GM12892 (cell line): ENCODE measurements around the gene MALL. TPM values are rescaled to one million over a fixed set of nuclear protein-coding genes. Genes with fewer than 3 reads are reported as not detected.
"Not testable (repeated sequence)": the region's sequence is repeated elsewhere in the genome, so short reads cannot be mapped to it uniquely, and the experiment has no call there.

ENCODE experiments used
- DNase-seq: peaks from one replicate; pipeline ENCODE4 v3.0.0; 2011; ENCODE audit not compliant: insufficient read length
- FAIRE-seq: peaks from 2 replicates; lab custom pipeline; 2011; peaks lifted over from hg19 to GRCh38; lab: Jason Lieb, UNC
- POLR2A ChIP-seq: IDR thresholded peaks from 2 replicates; pipeline ENCODE4 v1.6.1; 2011; ENCODE audit warnings: low read depth, low read length, control low read depth
- POLR2AphosphoS5 ChIP-seq: IDR thresholded peaks from 2 replicates; pipeline ENCODE4 v1.6.1; 2011; ENCODE audit warnings: low read depth, low read length, control low read depth
- TAF1 ChIP-seq: IDR thresholded peaks from 2 replicates; pipeline ENCODE4 v1.6.1; 2011; ENCODE audit warnings: low read depth, mild to moderate bottlenecking, control low read depth, low read length, borderline replicate concordance
- polyA plus RNA-seq: library from polyadenylated mRNA; unstranded; fragments of >200 nt; gene quantifications from one replicate; pipeline ENCODE4 v1.2.1, GENCODE V29; 2012; ENCODE audit warnings: missing spikeins, inconsistent platforms; ENCODE audit not compliant: missing spikeins

MALL gene
- not detected for polyA plus RNA-seq

DNA sequence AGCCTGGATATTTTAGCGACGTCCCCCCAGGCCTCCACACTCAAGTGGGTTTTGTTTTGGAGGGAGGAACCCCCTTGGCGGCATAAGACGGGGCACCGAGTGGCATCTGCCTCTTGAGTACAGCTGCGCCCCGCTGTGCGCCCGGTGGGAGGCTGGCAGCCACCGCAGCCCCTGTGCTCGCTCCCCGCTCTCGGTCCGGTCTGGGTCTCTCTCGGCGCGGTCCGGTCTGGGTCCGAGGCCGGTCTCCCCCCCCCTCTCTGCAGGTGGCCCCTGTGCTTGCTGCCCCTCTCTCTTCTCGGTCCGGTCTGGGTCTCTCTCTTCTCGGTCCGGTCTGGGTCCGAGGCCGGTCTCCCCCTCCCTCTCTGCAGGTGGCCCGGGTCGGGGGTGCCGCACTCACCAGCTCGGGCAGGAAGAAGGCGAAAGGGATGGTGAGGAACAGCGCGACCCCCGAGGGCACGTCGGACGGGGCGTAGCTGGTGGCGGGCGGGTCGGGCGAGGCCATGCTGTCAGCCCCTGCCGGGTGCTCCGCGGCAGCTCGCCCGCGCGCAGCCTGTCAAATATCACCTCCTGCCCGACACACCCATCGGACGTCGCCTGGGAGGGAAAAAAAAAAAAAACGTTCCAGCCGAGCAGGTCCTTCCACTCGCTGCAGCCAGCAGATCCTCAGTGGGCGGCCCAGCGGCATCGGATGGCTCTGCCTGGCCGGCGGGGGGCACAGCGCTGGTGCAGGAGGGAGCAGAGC, at the start of gene MALL:
MALL (minus strand) TSS at position 532 of the 742 bp plus-strand sequence; CDS start at position 502, 30 bp downstream.
- TF ChIP-seq POLR2A (no peak), TAF1 (no peak), POLR2AphosphoS5 (no peak)
- DNase-seq = no peak
- no peak for FAIRE-seq

DNA sequence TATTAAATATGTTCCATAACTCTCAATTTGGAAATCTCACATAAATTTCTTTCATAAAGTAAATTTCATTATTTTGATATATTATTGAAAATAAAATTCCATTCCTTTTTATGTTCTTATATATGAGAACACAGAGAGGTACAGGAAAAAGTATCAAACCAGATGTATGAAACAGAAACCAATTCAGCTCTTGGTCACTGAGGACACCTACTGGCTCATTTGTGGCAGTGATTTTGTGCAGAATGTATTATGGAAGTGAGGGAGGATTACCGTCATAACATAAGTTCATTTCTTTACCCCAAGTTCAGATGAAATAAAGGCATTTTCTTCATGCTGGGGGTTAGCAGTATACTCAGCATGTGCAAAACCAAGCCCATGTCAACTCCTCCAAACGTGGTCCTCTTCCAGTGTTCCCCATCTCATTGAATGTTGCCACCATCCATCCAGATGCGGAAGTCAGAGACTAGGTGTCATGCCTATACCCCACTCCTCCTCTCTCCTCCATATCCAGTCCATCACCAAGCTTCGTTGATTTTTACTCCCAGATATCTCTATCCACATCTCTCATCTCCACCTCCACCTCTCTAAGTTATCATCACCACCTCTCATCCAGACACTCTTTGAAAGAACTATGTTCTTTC, 41.7 kb upstream of the MALL start:
- DNase-seq (no peak), FAIRE-seq (peak; percentile 70)
- TF ChIP-seq POLR2AphosphoS5 = no peak
- no peak for TF ChIP-seq TAF1
- no peak for TF ChIP-seq POLR2A

DNA sequence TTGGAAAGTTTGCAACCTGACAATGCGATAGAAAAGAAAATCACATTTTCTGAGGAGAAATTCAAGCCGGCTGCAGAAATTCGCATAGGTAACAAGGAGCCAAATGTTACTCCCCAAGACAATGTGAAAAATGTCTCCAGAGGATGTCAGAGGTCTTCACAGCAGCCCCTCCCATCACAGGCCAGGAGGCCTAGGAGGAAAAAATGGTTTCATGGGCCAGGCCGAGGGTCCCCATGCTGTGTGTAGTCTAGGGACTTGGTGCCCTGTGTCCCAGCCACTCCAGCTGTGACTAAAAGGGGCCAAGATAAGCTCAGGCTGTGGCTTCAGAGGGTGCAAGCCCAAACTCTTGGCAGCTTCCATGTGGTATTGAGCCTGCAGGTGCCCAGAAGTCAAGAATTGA, 39.2 kb upstream of the MALL start:
- FAIRE-seq, DNase-seq: not testable (repeated sequence)

DNA sequence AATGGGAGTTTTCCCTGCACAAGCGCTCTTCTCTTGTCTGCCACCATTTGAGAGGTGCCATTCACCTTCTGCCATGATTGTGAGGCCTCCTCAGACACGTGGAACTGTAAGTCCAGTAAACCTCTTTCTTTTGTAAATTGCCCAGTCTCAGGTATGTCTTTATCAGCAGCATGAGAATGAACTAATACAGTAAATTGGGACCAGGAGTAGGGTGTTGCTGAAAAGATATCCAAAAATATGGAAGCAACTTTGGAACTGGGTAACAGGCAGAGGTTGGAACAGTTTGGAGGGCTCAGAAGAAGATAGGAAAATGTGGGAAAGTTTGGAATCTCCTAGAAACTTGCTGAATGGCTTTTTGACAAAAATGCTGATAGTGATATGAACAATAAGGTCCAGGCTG, 38.6 kb upstream of the MALL start:
- not testable (repeated sequence) for DNase-seq, FAIRE-seq

DNA sequence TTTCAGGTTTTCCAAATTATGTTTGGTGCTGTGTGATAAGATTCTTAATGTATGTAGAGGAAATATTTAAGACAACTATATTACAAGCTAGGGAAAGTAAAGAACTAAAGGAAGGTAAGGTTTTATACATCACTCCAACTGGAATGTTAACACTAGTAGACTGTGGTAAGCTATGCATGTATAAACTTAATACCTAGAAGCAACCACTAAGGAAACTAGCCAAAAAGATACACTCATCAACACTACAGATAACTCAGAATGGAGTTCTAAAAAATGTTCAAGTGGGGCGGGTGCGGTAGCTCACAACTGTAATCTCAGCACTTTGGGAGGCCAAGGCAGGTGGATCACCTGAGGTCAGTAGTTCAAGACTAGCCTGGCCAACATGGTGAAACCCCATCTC, 37.8 kb upstream of the MALL start:
- no peak for DNase-seq
- no peak for TF ChIP-seq TAF1
- no peak for TF ChIP-seq POLR2AphosphoS5
- no peak for TF ChIP-seq POLR2A
- FAIRE-seq = no peak

DNA sequence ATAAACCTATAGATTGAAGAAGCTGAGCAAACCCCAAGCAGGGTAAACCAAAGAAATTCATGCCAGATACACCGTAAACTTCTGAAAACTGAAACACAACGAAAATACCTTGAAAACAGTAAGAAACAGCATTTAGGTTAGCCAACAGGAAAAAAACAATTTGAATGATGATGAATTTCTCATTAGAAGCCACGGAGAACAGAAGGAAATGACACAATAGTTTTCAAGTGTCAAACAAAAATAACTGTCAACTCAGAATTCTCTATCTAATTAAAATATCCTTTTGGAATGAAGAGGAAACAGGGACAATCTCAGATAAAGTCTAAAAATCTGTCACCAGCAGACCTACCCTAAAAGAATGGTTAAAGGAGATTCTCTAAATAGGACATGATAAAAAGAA, 37.3 kb upstream of the MALL start:
- DNase-seq = no peak
- TF ChIP-seq POLR2AphosphoS5 (no peak), TAF1 (no peak), POLR2A (no peak)
- no peak for FAIRE-seq

DNA sequence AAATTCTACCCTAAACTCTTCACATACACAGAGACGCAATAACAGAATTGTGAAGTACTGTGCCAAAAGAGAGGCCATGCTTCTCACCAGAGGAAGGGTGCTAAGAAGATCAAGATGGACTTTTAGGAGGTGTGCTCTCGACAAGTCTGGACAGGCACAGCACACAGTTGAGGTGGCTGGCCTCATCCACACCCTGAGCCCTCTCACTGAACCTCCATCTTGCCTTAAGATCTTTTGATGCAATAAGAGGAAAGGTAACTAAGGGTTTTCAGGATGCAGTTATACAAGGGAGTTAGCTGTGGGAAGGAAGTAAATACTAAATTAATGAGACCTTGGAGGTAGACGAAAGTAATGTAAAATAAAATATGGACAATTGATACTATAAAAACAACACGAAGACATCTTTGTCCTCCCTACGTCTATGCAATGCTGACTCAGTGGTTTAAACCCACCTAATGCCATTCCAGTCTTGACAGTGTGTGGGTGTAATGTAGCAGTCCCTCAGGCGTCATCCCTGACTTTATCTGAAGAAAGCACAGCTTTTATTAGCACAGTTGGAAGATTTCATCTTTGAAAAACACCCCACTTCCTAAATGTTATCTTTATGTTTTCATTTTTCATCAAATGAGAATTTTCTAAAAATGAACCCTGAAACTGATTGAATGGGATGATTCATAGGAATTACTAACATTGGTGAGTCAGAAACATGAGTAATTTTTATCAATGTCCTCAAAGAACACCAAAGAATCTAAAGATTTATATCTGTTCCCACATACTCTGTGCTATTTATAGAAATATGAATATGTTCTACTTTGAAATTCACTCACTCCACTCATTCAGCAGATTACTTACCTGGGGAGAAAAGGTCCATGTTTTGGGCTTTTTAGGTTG, 34.0 kb upstream of the MALL start:
- FAIRE-seq (no peak), DNase-seq (no peak)
- TF ChIP-seq POLR2AphosphoS5 (no peak), TAF1 (no peak), POLR2A (no peak)

DNA sequence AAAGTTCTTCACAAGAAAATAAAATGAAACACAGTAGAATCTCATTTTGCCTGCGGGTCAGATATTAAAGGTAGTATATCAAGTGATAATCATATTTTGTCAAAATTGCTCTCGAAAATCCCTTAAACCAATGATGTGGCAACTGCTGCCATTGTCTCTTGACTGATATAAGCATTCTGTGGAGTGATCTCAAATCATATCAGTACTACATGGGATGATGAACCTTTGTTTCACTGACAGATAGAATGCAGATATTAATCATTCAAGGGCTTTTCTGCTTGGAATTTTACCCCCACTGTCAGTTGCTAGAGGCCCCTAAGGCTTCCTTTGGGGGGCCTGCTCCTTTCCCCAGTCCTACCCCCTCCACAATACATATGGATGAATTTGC, 31.3 kb upstream of the MALL start:
- FAIRE-seq (no peak), DNase-seq (no peak)
- TF ChIP-seq POLR2AphosphoS5 = no peak
- TF ChIP-seq TAF1 = no peak
- TF ChIP-seq POLR2A = no peak

DNA sequence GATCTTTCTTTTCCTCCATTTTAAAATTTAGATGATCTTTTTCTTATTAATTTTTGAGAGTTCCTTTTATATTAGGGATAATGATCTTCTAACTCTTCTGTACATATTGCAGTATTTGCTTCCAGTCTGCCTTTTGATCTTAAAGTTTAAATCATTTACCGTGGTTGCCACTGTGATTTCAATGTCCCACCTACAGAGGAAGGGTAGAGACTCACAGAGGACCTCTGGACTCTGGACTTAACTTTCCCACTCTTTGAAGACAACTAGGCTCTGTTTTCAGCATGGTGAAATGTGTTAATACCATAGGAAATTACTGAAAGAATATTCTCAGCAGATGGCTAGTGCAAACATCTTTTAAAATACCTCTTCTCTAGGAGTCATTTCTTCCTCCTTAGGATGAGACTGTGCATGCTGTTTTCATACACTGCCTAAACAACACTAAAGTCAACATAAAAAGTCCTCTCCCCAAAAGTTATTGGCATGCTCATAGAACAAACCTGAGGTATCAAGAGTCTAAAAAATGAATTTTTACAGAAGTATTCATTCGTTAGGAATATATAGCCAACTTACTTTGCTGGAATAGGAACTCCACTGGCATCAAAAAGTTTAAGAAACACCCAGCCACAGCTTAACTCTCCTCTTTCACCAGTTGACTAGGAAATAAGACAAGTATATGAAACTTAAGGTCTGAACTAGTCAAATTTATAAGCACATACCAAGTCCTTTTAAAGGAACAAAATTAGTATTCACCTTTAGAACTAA, 30.7 kb upstream of the MALL start:
- no peak for TF ChIP-seq TAF1
- TF ChIP-seq POLR2A = no peak
- no peak for TF ChIP-seq POLR2AphosphoS5
- no peak for FAIRE-seq
- no peak for DNase-seq

DNA sequence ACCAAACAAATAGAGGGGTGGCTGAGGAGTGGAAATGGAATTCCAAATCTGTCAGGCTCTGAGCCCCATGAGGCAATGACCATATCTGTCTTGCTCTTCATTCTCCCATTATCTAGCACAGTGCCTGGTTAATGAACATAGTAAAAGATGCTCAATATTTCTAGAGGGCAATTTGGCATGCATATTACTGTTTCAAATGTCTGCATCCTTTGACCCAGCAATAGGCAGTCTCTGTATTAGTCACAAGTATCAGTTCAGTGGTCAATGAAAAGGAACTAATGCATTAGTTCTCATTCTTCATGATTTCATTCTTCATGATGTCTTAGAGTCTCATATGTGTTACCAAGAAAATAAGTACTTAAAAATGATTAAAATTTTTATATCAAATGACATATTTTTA, 28.4 kb upstream of the MALL start:
- no peak for DNase-seq
- TF ChIP-seq TAF1 = no peak
- TF ChIP-seq POLR2AphosphoS5 = no peak
- TF ChIP-seq POLR2A = no peak
- no peak for FAIRE-seq

DNA sequence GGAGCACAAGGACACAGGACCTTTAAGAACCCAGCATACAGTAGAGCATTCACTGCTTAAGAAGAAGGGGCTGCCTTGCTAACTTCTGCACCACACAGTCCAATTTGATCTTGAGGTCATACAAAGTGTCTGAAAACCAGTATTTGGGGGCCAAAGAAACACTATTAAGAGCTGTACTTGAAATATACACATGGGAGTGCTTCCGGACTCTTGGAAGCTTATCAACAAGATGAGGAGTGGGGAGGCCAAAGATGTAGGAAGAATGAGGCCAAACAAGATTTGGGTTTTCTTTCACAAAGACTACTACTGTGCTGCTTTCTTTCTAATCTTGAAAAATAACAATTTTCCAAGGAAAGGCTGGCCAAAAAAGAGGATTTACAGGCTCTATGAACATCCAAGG, 24.8 kb upstream of the MALL start:
- FAIRE-seq = no peak
- DNase-seq = no peak
- TF ChIP-seq POLR2A (no peak), TAF1 (no peak), POLR2AphosphoS5 (no peak)

DNA sequence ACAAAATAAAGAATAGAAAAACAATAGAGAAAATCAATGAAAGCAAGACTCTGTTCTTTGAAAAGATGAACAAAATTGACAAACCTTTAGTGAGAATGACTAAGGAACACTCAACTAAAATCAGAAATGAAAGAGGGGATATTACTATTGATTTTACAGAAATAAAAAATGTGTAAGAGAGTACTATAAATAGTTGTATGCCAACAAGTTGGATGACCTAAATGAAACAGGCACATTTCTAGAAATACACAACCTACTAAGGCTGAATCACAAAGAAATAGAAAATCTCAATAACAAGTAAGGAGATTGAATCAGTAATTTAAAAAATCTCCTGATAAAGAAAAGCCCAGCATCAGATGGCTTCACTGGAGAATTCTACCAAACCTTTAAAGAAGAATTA, 18.4 kb upstream of the MALL start:
- DNase-seq = no peak
- FAIRE-seq = no peak
- no peak for TF ChIP-seq POLR2AphosphoS5
- TF ChIP-seq POLR2A = no peak
- TF ChIP-seq TAF1 = no peak
